HL-60/S4 treated with phorbol 12-myristate 13-acetate at 8.2 ng/mL for 4 days and 3 days (cell line): ENCODE data around the gene SMCO2.

Source experiments
- in situ Hi-C: fragments of 300-500 bp; cut with MboI; formaldehyde crosslinking; loops from 2 replicates; pipeline ENCODE4 v1.15.0; 2022; ENCODE audit warnings: low sequenced_read_pairs

The SMCO2 gene

GRCh38 chr12:27549236-27549800, 102.8 kb downstream of the SMCO2 start:
- in situ Hi-C loops: no loop called here

GRCh38 chr12:27549801-27550652, 103.5 kb downstream of the SMCO2 start:
- in situ Hi-C loops: no loop called here

DNA sequence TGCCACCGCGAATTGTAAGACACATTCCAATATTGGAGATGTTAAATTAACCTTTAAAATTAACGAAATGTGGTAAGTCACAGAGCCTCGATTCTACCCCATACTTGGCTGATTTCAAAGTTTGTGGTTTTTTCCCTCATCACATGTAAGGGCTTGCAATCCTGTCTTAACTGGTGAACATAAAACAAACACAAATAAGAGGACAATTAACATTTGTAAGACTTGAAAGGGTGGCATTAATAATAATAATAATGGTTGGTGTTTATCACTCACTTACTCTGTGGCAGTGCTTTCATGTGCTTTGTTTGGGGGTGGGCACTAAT, 104.1 kb downstream of the SMCO2 start:
- in situ Hi-C loops: no loop called here

DNA sequence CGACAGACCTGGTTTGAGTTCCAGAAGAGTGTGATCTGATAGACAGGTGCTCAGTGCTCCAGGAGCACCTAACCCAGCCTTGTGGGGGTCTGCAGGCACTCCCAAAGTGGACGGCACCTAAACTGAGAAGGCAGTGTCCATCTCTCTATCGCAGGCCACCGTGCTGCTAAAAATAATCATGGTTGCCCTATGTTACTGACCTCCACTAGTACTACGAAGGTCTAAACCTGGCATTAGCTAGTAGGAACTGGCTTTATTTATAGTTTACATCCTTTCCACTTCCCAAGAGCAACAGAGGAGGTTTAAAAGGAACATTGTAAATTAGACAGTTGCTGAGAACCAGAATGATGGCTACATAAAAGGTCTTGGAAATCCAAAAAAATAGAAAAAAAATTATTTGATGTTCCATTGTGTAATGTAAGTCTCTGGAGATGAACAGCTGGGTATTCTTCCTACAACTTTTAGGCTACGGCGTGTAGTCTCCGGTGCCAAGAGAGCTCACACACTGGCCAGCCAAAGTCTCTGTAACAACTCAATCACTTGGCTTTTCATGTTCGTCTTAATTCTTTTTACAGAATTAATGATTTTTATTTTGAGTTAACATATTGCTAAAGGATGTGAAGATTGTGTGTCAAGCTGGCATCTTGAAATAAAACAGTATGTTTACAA, 104.8 kb downstream of the SMCO2 start:
- in situ Hi-C loops: no loop called here
